ENCODE data around the gene SPOCK3.

GRCh38 chr4:167035390-167035789 lies 198.9 kb downstream of the SPOCK3 start:
- TF ChIP-seq ARNTL (CRISPR knock-in tag; IDR thresholded peaks at IDR 0.05; ENCODE audit: borderline replicate concordance, low read depth) (no peak), ESRRG (CRISPR knock-in tag; IDR thresholded peaks at IDR 0.05) (no peak), PPARA (CRISPR knock-in tag; IDR thresholded peaks at IDR 0.05; ENCODE audit: borderline replicate concordance) (no peak), TOX (CRISPR knock-in tag; IDR thresholded peaks at IDR 0.05; ENCODE audit: borderline replicate concordance) (no peak), SNAI2 (CRISPR knock-in tag; IDR thresholded peaks at IDR 0.05) (no peak), GLIS3 (CRISPR knock-in tag; IDR thresholded peaks at IDR 0.05) (no peak), ZC3H10 (CRISPR knock-in tag; IDR thresholded peaks at IDR 0.05) (no peak)
